OCI-LY1 (cell line): Measurements from ENCODE around the gene SSC5D.

Experiments
- H2AFZ ChIP-seq: fragments of 200-600 bp; sonication (generic), shearing (Covaris generic); 2 replicates; pipeline ENCODE4 v1.6.0; 2014; ENCODE audit warnings: antibody characterized with exemption, mild to moderate bottlenecking, low read length
- H3F3A ChIP-seq: fragments of 200-600 bp; sonication (generic), shearing (Covaris generic); 2 replicates; pipeline ENCODE4 v1.6.0; 2014; ENCODE audit warnings: mild to moderate bottlenecking, antibody characterized with exemption, low read length, moderate library complexity; ENCODE audit not compliant: insufficient read depth
- H3K27ac ChIP-seq: fragments of 200-600 bp; sonication (generic); 2 replicates; pipeline ENCODE4 v1.5.1; 2014; ENCODE audit warnings: low read length, mixed run types, mild to moderate bottlenecking, low read depth; ENCODE audit not compliant: poor library complexity, severe bottlenecking
- H3K27me3 ChIP-seq: fragments of 200-600 bp; sonication (generic); 2 replicates; pipeline ENCODE4 v1.6.0; 2014; ENCODE audit warnings: antibody characterized with exemption, mild to moderate bottlenecking, low read length, moderate library complexity; ENCODE audit not compliant: insufficient read depth
- H3K36me3 ChIP-seq: fragments of 200-600 bp; sonication (generic); 2 replicates; pipeline ENCODE4 v1.6.1; 2014; ENCODE audit warnings: mild to moderate bottlenecking, antibody characterized with exemption, low read length, moderate library complexity, mixed read lengths; ENCODE audit not compliant: insufficient read depth
- H3K4me1 ChIP-seq: fragments of 200-600 bp; sonication (generic); 2 replicates; pipeline ENCODE4 v1.5.1; 2014; ENCODE audit warnings: mild to moderate bottlenecking, low read length, moderate library complexity; ENCODE audit not compliant: insufficient read depth, severe bottlenecking
- H3K4me2 ChIP-seq: fragments of 200-600 bp; sonication (generic), shearing (Covaris generic); 2 replicates; pipeline ENCODE4 v1.6.1; 2014; ENCODE audit warnings: low read length
- H3K4me3 ChIP-seq: fragments of 200-600 bp; sonication (generic); 2 replicates; pipeline ENCODE4 v1.5.1; 2014; ENCODE audit warnings: low read length, low read depth, mild to moderate bottlenecking, mixed read lengths; ENCODE audit not compliant: poor library complexity, severe bottlenecking
- H3K79me2 ChIP-seq: fragments of 200-600 bp; shearing (Covaris generic); 2 replicates; pipeline ENCODE4 v1.6.1; 2016; ENCODE audit warnings: mixed run types, low read length, mixed read lengths; ENCODE audit not compliant: insufficient read depth
- H3K9ac ChIP-seq: fragments of 200-600 bp; sonication (generic), shearing (Covaris generic); 2 replicates; pipeline ENCODE4 v1.6.1; 2014; ENCODE audit warnings: mild to moderate bottlenecking, low read length, mixed read lengths
- H3K9me2 ChIP-seq: fragments of 200-600 bp; sonication (generic), shearing (Covaris generic); 2 replicates; pipeline ENCODE4 v1.6.1; 2014; ENCODE audit warnings: low read depth, mild to moderate bottlenecking, low read length, mixed read lengths
- H3K9me3 ChIP-seq: fragments of 200-600 bp; shearing (Covaris generic); 2 replicates; pipeline ENCODE4 v1.6.1; 2014; ENCODE audit warnings: low read length, mixed read lengths
- H4K20me1 ChIP-seq: fragments of 200-600 bp; sonication (generic), shearing (Covaris generic); 2 replicates; pipeline ENCODE4 v1.6.0; 2016; ENCODE audit warnings: mild to moderate bottlenecking, low read length; ENCODE audit not compliant: insufficient read depth
- CTCF ChIP-seq: fragments of 200-600 bp; sonication (generic), shearing (Covaris generic); IDR thresholded peaks from 2 replicates; pipeline ENCODE4 v1.5.1; 2017; ENCODE audit warnings: mild to moderate bottlenecking, antibody characterized with exemption, low read length, moderate library complexity, mixed read lengths
- EZH2 ChIP-seq: fragments of 200-600 bp; sonication (generic), shearing (Covaris generic); IDR thresholded peaks from 2 replicates; pipeline ENCODE4 v1.8.0; 2017; ENCODE audit warnings: borderline replicate concordance, mixed run types, mild to moderate bottlenecking, antibody characterized with exemption, low read length, moderate library complexity, mixed read lengths

SSC5D gene

DNA sequence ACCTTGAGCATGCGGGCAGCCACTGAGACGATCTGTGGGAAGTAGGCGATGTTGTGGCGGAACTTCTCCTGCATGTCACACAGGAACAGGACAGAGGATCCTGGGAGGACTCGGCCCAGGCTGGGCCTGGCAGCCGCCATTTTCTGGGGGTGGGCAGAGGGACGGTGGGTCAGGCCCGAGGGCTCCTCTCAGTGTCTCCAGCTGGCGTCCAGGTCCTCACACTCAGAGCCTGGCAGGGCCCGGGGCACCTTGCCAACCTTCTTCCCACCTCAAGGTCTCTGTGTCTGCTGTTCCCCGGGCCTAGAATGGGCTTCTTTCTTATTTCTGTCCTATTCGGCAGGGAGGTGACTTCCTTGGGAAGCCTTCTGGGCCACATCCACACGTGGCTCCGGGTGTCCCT lies 31.9 kb upstream of the SSC5D start:
- no peaks in the 10 kb centered on the region for H3K9me3 ChIP-seq
- no peaks in the 10 kb centered on the region for H3K79me2 ChIP-seq
- peaks cover 15% of the 10 kb centered on the region for H3K36me3 ChIP-seq
- no peaks in the 10 kb centered on the region for H4K20me1 ChIP-seq
- no peaks in the 10 kb centered on the region; the same call in 1 of the 2 replicates for H3K27me3 ChIP-seq
- H3K4me3 ChIP-seq, result no peak overlapping the region
- H2AFZ ChIP-seq, result no peak overlapping the region
- no peak overlapping the region for H3K9ac ChIP-seq
- H3F3A ChIP-seq, result no peaks in the 10 kb centered on the region
- no peaks in the 10 kb centered on the region for H3K9me2 ChIP-seq
- H3K27ac ChIP-seq, result no peak overlapping the region
- TF ChIP-seq CTCF (no peak), EZH2 (no peak)
- H3K4me2 ChIP-seq, result no peak overlapping the region
- peaks cover 29% of the 10 kb centered on the region for H3K4me1 ChIP-seq

- Histone ChIP-seq H3K9me3 (no peaks in the 10 kb centered on the region), H3K9me2 (no peaks in the 10 kb centered on the region), H3K4me3 (no peak overlapping the region), H3K36me3 (peaks cover 15% of the 10 kb centered on the region), H3K4me1 (peaks cover 20% of the 10 kb centered on the region), H3K4me2 (no peak overlapping the region), H3K27me3 (no peaks in the 10 kb centered on the region), H4K20me1 (no peaks in the 10 kb centered on the region), H3K9ac (no peak overlapping the region), H3K27ac (no peak overlapping the region), H2AFZ (no peak overlapping the region), H3F3A (no peaks in the 10 kb centered on the region), H3K79me2 (no peaks in the 10 kb centered on the region)
- TF ChIP-seq CTCF (no peak), EZH2 (no peak)
Observed at GRCh38 chr19:55457683-55458457, 30.4 kb upstream of the SSC5D start.

GRCh38 chr19:55459551-55459949 lies 28.7 kb upstream of the SSC5D start:
- no peaks in the 10 kb centered on the region for H4K20me1 ChIP-seq
- H3K9ac ChIP-seq, result no peak overlapping the region

More at GRCh38 chr19:55459551-55459949, 28.7 kb upstream of the SSC5D start:
- H3K9me3 ChIP-seq, result no peaks in the 10 kb centered on the region
- H3K79me2 ChIP-seq, result no peaks in the 10 kb centered on the region
- no peaks in the 10 kb centered on the region for H3K27me3 ChIP-seq
- H3K4me1 ChIP-seq, result peaks cover 20% of the 10 kb centered on the region
- peak overlapping the region; percentile 88 for H3K4me3 ChIP-seq
- H2AFZ ChIP-seq, result no peak overlapping the region
- H3K27ac ChIP-seq, result no peak overlapping the region
- H3K9me2 ChIP-seq, result no peaks in the 10 kb centered on the region
- no peaks in the 10 kb centered on the region for H3F3A ChIP-seq
- TF ChIP-seq EZH2 (no peak), CTCF (no peak)
- H3K36me3 ChIP-seq, result peaks cover 8% of the 10 kb centered on the region; the same call in 1 of the 2 replicates
- H3K4me2 ChIP-seq, result peak overlapping the region; percentile 76
